ENCODE measurements around the gene GAL3ST2. TPM values are rescaled to one million over a fixed set of nuclear protein-coding genes. Genes with fewer than 3 reads are reported as not detected.

Gene GAL3ST2
- total and polyA plus RNA-seq, 2 experiments from 2014 or later, result not detected

DNA sequence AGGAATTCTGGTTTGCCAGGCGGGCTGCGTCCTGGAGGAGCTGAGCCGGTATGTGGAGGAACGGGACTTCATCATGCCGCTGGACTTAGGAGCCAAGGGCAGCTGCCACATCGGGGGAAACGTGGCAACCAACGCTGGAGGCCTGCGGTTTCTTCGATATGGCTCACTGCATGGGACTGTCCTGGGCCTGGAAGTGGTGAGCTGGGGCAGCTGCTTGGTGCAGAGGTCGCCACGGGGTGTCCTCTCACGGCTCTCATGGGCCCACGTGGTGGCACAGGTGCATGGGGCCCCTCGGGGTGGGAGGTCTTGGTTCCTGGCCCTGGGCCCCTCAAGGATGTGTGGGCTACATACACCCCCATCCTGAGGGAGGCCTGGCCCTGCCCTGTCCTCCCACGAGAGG lies 33.0 kb upstream of the GAL3ST2 start:
- TF ChIP-seq EZH2phosphoT487 (IDR thresholded peaks at IDR 0.05; ENCODE audit: insufficient read depth, low read depth) (no peak), EZH2 (IDR thresholded peaks at IDR 0.05; ENCODE audit: insufficient read depth, poor library complexity, severe bottlenecking) (no peak)
- Histone ChIP-seq H3K36me3 (ENCODE audit: low read depth) (peaks cover 11% of the 10 kb centered on the region; the same call in 1 of the 2 replicates), H3K9me2 (ENCODE audit: insufficient read depth) (no peaks in the 10 kb centered on the region), H3K27ac (no peak overlapping the region), H3K9ac (no peak overlapping the region), H3K27me3 (replicated peaks; ENCODE audit: insufficient read depth) (no peaks in the 10 kb centered on the region), H3K79me2 (ENCODE audit: insufficient read depth) (peaks cover 15% of the 10 kb centered on the region; the same call in 1 of the 2 replicates), H3K4me3 (no peak overlapping the region), H3K9me3 (ENCODE audit: low read depth) (no peaks in the 10 kb centered on the region), H3K4me1 (ENCODE audit: insufficient read depth) (peaks cover 6% of the 10 kb centered on the region; the same call in 1 of the 2 replicates), H3K4me2 (ENCODE audit: unreplicated experiment) (no peak overlapping the region), H4K20me1 (ENCODE audit: insufficient read depth) (no peaks in the 10 kb centered on the region), H3F3A (ENCODE audit: insufficient read depth) (no peaks in the 10 kb centered on the region), H2AFZ (no peak overlapping the region)
- 89 to 90% methylated on average over 15 to 16 of the region's 16 CpGs for WGBS, 2 experiments (ENCODE audit: low coverage in 1 of 2, low lambda C conversion rate in 2 of 2, missing lambda C conversion rate in 2 of 2)
- DNase-seq, result no peak
- in situ Hi-C loops (cut with MboI), result no loop called here

DNA sequence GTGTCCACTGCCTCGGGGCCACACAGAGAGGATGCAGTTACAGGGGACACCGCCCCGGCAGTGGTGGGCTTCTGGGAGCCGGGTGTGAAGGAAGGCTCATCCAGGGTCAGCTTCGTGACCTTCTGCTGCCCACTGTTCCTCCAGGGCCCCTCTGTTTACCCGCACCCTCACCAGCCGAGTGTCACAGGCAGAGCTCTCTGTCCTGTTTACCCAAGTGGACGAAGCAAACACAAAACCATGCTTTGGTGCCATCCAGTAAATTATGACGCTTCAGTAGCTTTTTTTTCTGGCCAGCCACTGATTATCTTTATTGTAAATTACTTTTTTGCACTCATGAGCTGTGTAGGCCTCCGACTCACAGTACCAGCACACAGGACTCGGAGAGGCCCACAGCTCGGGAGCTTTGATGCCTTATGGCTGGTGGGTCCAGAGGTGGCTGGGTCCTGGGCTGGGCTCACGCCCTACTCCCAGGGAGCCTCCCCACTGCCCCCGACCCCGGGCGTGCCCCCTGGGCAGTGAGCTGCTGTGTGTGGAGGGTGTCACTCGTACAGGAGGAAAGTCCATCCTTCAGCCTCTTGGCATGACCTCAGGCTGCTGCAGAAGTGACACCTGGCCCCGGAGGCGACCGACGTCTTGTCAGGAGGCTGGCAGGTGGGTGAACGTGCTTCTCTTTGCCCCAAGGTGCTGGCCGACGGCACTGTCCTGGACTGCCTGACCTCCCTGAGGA lies 32.4 kb upstream of the GAL3ST2 start:
- in situ Hi-C loops (cut with MboI), result no loop called here
- no peak overlapping the region for H3K4me2 ChIP-seq (ENCODE audit: unreplicated experiment)
- H3K27me3 ChIP-seq (replicated peaks; ENCODE audit: insufficient read depth), result no peaks in the 10 kb centered on the region
- peaks cover 6% of the 10 kb centered on the region; the same call in 1 of the 2 replicates for H3K4me1 ChIP-seq (ENCODE audit: insufficient read depth)
- no peak overlapping the region for H2AFZ ChIP-seq
- H3K9me2 ChIP-seq (ENCODE audit: insufficient read depth), result no peaks in the 10 kb centered on the region
- 93 to 94% methylated on average over 18 to 24 of the region's 24 CpGs for WGBS, 2 experiments (ENCODE audit: low coverage in 1 of 2, low lambda C conversion rate in 2 of 2, missing lambda C conversion rate in 2 of 2)
- H3K27ac ChIP-seq, result no peak overlapping the region
- no peaks in the 10 kb centered on the region for H3K9me3 ChIP-seq (ENCODE audit: low read depth)
- H3K79me2 ChIP-seq (ENCODE audit: insufficient read depth), result peaks cover 15% of the 10 kb centered on the region; the same call in 1 of the 2 replicates
- no peak for TF ChIP-seq EZH2phosphoT487 (IDR thresholded peaks at IDR 0.05; ENCODE audit: insufficient read depth, low read depth)
- no peak for TF ChIP-seq EZH2 (IDR thresholded peaks at IDR 0.05; ENCODE audit: insufficient read depth, poor library complexity, severe bottlenecking)
- DNase-seq, result no peak
- H3K9ac ChIP-seq, result no peak overlapping the region
- no peaks in the 10 kb centered on the region for H3F3A ChIP-seq (ENCODE audit: insufficient read depth)
- peaks cover 11% of the 10 kb centered on the region; the same call in 1 of the 2 replicates for H3K36me3 ChIP-seq (ENCODE audit: low read depth)
- no peak overlapping the region for H3K4me3 ChIP-seq
- no peaks in the 10 kb centered on the region for H4K20me1 ChIP-seq (ENCODE audit: insufficient read depth)

DNA sequence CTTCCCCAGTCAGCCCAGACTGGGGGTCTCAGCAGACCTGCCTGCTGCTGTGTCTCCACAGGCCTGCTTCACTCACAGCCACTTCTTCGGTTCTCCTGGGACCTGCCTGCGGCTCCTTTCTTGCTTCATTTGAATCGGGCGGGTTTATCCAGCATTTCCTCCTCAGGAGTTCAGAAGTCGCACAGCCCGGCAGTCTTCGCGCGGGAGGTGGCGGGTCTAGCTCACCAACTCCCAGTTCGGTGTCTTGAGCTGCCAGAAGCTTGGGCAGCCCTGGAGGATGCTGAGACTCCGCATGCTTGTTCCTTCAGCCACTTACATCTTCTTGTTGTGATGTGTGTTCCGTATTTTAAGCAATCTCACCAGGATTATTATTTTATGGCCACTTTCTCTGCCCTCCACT lies 31.3 kb upstream of the GAL3ST2 start:
- 94 to 95% methylated on average over 13 of the region's 13 CpGs for WGBS, 2 experiments (ENCODE audit: low coverage in 1 of 2, low lambda C conversion rate in 2 of 2, missing lambda C conversion rate in 2 of 2)
- Histone ChIP-seq H3K9me2 (ENCODE audit: insufficient read depth) (no peaks in the 10 kb centered on the region), H3K9ac (no peak overlapping the region), H3K79me2 (ENCODE audit: insufficient read depth) (0 out of 2 replicates have a peak, but pooled peaks cover 8% of the 10 kb centered on the region), H3F3A (ENCODE audit: insufficient read depth) (no peaks in the 10 kb centered on the region), H3K27me3 (replicated peaks; ENCODE audit: insufficient read depth) (no peaks in the 10 kb centered on the region), H3K4me2 (ENCODE audit: unreplicated experiment) (no peak overlapping the region), H3K4me1 (ENCODE audit: insufficient read depth) (no peaks in the 10 kb centered on the region), H4K20me1 (ENCODE audit: insufficient read depth) (no peaks in the 10 kb centered on the region), H3K9me3 (ENCODE audit: low read depth) (no peaks in the 10 kb centered on the region), H3K4me3 (no peak overlapping the region), H3K36me3 (ENCODE audit: low read depth) (peaks cover 11% of the 10 kb centered on the region; the same call in 1 of the 2 replicates), H3K27ac (no peak overlapping the region), H2AFZ (no peak overlapping the region)
- in situ Hi-C loops (cut with MboI), result no loop called here
- DNase-seq, result no peak
- TF ChIP-seq EZH2 (IDR thresholded peaks at IDR 0.05; ENCODE audit: insufficient read depth, poor library complexity, severe bottlenecking) (no peak), EZH2phosphoT487 (IDR thresholded peaks at IDR 0.05; ENCODE audit: insufficient read depth, low read depth) (no peak)

DNA sequence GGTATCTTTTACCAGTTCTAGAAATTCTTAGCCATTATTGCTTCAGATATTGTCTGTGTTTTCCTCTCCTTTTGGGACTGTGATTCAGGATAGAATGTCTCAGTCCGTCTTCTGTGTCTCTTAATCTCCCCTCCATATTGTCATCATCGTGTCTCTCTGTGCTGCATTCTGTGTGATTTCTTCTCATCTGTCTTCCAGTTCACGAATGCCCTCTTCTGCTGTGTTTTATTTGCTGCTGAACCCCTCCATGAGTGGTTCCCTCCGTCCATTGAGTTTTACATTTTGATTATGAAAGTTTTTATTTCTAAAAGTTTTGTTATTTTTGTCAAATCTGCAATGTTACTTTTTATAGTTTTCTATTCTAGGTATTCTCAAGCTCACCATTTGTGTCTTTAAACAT lies 30.5 kb upstream of the GAL3ST2 start:
- H3K9me2 ChIP-seq (ENCODE audit: insufficient read depth), result no peaks in the 10 kb centered on the region
- no peak overlapping the region for H3K9ac ChIP-seq
- DNase-seq, result no peak
- 94 to 99% methylated on average over 4 of the region's 4 CpGs for WGBS, 2 experiments (ENCODE audit: low coverage in 1 of 2, low lambda C conversion rate in 2 of 2, missing lambda C conversion rate in 2 of 2)
- 0 out of 2 replicates have a peak, but pooled peaks cover 8% of the 10 kb centered on the region for H3K79me2 ChIP-seq (ENCODE audit: insufficient read depth)
- in situ Hi-C loops (cut with MboI), result no loop called here
- no peaks in the 10 kb centered on the region for H3K27me3 ChIP-seq (replicated peaks; ENCODE audit: insufficient read depth)
- H3K36me3 ChIP-seq (ENCODE audit: low read depth), result peaks cover 11% of the 10 kb centered on the region; the same call in 1 of the 2 replicates
- H2AFZ ChIP-seq, result no peak overlapping the region
- H3K27ac ChIP-seq, result no peak overlapping the region
- H3K4me3 ChIP-seq, result no peak overlapping the region
- TF ChIP-seq EZH2phosphoT487 (IDR thresholded peaks at IDR 0.05; ENCODE audit: insufficient read depth, low read depth), result no peak
- no peak for TF ChIP-seq EZH2 (IDR thresholded peaks at IDR 0.05; ENCODE audit: insufficient read depth, poor library complexity, severe bottlenecking)
- H3K4me2 ChIP-seq (ENCODE audit: unreplicated experiment), result no peak overlapping the region
- H3K9me3 ChIP-seq (ENCODE audit: low read depth), result no peaks in the 10 kb centered on the region
- no peaks in the 10 kb centered on the region for H3F3A ChIP-seq (ENCODE audit: insufficient read depth)
- no peaks in the 10 kb centered on the region for H4K20me1 ChIP-seq (ENCODE audit: insufficient read depth)
- no peaks in the 10 kb centered on the region for H3K4me1 ChIP-seq (ENCODE audit: insufficient read depth)

All from GM23248 (cell line).